T follicular helper cell (primary cell): ENCODE data around the gene ZNF138.
"Not testable (repeated sequence)": the region's sequence is repeated elsewhere in the genome, so short reads cannot be mapped to it uniquely, and the experiment has no call there.

Experiments
- DNase-seq: peaks from one replicate; pipeline ENCODE4 v3.0.0-alpha.2; 2020; ENCODE audit warnings: low read depth

Gene ZNF138

DNA sequence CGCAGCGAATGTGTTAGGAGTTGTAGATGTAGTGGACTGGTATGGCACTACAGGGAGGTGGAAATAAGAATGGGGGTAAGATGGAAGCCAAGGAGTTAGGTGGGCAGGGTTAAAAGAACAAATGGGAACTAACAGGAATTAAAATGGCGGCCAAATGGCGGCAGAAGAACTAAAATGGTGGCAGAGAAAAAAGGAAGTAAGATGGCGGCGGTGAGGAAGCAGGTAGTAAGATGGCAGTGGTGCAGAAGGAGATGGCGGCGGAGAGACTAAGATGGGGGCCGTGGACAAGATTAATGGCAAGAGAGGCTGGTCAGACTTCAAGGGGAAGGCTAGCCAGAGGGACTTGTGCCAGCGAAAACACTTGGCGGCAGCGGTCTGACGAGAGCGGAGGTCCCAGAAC is 44.5 kb downstream of the ZNF138 start:
- no peak for DNase-seq

DNA sequence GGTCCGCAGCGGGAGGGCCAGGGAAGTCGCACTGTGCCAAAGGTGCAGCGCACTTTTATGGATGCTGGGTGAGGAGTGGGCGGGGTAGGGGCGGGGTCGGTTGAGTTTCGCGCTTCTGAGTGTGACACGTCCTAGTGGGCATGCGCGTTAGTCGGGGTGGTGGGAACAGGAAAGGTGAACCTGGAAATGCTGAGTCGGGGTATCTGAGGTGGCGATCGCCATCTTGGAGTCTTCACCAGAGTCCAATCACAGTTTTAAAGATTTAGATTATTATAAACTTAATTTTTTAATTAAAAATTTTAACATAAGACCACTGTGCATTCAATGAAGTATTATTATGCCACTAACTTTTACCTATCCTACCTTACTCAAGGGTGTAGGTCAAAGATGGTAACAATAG is 45.7 kb downstream of the ZNF138 start:
- DNase-seq = no peak

- DNase-seq = no peak
Measured at GRCh38 chr7:64849250-64849923, 55.2 kb downstream of the ZNF138 start.

GRCh38 chr7:64849924-64850499 is 55.8 kb downstream of the ZNF138 start:
- no peak for DNase-seq

- DNase-seq = no peak
Measured at GRCh38 chr7:64853679-64854078, 59.5 kb downstream of the ZNF138 start.

DNA sequence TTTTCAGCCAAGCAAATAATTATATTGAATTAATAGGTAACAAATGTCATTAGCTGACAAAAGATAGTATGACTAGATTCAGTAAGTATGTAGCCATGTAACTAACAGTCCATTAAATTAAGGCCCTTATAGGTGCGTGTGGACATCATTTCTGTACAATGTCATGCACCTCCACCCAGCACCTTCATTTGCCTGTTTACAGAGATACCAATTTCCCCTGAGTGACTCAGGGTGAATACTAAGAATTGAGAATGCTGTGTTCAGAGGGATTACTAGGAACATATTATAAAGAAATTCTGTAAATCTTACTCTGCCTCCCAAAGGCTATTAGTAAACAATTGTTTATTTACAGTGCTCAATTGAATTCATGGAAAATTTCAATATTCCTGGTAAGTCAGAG is 60.7 kb downstream of the ZNF138 start:
- DNase-seq = no peak

DNA sequence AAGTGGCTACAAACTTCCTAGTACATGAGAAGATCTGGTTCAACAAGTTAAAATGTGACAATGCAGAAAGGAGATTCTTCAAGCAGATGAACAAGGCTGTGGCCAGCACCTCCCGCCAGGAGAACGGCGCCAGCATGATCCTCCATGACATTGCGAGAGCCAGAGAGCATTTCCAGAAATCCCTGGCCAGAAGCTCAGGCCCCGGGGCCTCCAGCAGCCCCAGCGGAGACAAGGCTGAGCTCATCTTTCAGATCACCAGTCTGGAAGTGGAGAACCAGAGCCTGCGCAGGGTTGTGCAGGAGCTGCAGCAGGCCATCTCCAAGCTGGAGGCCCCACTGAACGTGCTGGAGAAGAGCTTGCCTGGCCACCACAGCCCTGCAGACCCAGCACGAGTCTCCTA is 68.8 kb downstream of the ZNF138 start:
- DNase-seq = no peak

DNA sequence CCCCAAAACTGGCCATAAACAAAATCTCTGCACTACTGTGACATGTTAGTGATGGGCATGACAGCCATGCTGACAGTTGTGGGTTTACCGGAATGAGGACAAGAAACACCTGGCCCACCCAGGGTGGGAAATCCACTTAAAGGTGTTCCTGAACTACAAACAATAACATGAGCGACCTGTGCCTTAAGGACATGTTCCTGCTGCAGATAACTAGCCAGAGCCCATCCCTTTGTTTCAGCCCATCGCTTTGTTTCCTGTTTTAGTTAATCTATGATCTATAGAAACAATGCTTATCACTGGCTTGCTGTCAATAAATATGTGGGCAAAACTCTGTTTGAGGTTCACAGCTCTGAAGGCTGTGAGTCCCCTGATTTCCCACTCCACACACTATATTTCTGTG is 69.3 kb downstream of the ZNF138 start:
- DNase-seq = not testable (repeated sequence)

DNA sequence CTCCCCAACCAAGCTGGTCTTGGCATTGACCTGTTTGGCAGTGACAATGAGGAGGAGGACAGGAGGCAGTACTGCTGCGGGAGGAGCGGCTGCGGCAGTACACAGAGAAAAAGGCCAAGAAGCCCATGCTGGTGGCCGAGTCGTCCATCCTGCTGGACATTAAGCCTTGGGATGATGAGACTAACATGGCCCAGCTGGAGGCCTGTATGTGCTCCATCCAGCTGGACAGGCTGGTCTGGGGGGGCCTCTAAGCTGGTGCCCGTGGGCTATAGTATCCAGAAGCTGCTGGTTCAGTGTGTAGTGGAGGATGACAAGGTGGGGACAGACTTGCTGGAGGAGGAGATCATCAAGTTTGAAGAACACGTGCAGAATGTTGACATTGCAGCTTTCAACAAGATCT is 69.7 kb downstream of the ZNF138 start:
- DNase-seq = no peak

- DNase-seq = no peak
Measured at GRCh38 chr7:64867863-64868440, 73.7 kb downstream of the ZNF138 start.

DNA sequence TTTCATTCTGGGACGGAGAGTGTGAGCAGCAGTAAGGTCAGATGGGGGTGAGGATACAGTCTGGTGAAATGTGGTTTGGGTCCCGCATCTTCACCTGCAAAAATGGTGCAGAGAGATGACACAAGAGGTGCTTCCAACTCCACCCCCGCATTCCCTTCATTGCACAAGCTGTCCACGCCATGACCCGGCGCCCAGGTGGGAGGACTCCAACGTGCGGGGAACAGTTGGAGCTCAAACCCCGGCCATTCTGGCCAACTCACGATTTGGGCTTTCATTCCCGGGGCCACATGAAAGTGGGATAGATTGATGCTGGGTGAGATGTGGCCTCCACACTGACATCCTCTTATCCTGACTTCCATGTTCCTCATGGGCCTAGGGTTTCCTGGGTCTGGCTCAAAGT is 74.3 kb downstream of the ZNF138 start:
- DNase-seq = no peak

GRCh38 chr7:64869121-64869725 is 75.0 kb downstream of the ZNF138 start:
- no peak for DNase-seq

GRCh38 chr7:64869912-64870562 is 75.8 kb downstream of the ZNF138 start:
- no peak for DNase-seq

- no peak for DNase-seq
Measured at GRCh38 chr7:64870656-64871055, 76.4 kb downstream of the ZNF138 start.

DNA sequence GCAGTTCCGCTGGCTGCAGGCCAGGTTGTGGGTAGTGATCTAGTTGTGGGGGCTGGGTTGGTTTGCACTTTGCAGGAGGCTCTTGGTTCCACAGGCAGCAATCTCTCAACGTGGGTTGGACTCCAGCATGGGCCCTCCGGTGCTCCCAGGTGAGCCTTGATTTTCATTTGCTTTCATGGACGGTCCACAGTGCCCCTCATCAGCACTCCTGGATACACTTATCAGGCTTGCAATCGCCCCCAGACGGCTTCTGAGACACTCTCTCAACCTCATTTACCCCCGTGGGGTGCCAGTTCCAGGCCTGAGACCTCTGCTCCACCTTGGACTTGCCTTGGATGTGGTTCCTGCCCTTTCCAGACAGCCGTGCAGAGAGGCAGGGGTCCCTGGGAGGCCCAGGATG is 77.5 kb downstream of the ZNF138 start:
- no peak for DNase-seq

DNA sequence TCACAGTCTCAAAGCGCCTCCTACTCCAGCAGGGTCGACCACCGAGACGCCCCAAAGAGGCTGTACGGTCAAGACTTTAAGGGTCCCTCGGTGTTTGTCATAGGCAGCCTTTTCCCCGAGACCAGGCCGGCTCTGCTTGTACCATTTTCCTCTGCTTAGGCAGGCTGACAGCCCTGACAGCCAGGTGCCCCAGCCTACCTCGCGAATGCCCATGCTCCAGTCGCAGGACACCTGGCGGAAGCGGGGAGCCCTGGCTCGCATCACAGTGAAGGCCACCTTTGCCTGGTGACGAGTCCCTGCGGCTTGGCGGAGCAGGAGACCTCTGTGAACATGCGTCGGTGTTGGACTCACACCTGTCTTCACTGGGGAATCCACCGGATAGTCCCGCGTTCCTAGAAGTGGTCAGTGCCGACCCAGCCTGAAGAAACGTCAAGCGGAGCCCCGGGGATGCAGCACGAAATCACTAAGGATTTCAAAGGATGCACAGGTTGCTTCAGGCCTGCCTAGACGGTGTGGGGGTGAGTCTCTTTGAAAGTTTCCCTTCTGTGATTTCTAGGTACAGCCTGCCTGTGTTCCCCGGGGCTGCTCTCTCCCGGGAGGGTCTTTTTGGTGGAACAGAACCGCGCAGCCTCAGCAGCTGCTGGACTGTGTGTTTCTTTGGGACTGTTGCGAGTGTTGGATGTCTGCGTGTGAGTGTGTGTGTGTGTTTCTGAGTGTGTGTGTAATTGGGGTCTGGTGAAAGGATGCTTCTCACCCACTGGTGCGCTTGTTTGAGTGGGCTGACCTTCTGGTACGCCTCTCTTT is 78.3 kb downstream of the ZNF138 start:
- no peak for DNase-seq

DNA sequence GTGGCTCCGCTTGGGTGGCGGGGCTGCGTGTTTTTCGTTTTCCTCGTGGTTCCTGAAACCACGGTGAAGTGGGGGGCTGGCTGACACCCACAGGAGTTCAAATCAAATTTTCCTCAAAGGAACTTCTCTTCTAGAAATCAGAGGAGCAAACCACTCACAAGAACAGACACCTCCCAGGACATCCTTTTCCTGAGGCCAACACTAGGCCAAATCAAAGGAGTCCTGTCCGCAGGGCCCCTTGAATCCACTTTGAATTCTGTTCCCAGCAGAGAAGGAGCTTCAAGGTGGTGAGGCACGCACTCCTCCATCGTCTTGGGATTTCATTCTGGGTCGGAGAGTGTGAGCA is 78.9 kb downstream of the ZNF138 start:
- no peak for DNase-seq

DNA sequence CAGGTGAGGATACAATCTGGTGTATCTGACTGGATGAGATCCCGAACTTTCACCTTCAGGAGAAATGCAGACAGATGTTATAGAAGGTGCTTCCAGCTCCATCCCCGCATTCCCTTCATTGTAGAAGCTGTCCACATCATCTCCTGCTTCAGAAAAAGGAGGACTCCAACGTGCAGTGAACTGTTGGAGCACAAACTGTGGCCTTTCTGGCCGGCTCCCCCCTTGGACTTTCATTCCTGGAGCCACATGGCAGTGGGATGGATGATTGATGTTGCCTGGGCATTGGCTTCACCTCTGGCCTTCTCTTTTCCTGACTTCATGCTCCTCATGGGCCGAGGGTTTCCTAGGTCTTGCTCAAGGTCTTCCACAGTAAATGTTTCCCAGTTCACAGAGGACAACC is 79.3 kb downstream of the ZNF138 start:
- DNase-seq = no peak

- DNase-seq = no peak
Measured at GRCh38 chr7:64874114-64874513, 79.9 kb downstream of the ZNF138 start.

DNA sequence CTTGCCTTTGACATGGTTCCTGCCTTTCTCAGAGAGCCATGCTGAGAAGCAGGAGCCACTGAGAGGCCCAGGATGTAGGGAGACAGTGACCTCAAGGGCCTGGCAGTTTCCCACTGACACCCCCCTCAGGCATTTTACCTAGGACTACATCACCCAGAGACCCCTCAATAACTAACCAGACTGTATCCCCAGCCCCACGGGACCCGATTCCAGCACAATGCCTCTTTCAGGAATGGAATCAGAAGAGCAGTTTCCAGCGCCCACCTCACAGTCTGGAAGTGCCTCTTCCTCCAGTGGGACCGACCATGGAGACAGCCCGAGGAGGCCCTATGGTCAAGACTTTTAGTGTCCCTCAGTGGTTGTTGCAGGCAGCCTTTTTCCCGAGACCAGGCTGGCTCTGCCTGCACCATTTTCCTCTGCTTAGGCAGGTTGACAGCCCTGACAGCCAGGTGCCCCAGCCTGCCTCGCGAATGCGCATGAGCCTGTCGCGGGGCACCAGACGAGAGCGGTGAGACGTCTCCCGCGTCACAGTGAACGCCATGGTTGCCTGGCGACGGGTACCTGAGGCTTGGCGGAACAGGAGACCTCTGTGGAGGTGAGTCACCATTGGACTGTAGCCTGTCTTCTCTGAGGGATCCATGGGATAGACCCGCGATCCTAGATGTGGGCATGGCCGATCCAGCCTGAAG is 80.5 kb downstream of the ZNF138 start:
- no peak for DNase-seq

GRCh38 chr7:64875258-64875657 is 81.0 kb downstream of the ZNF138 start:
- no peak for DNase-seq
